B cell (primary cell): ENCODE results near the gene ARHGAP36. TPM values are rescaled to one million over a fixed set of nuclear protein-coding genes. Genes with fewer than 3 reads are reported as not detected.

Experiments used
- ATAC-seq: fragments of 200-7000 bp; cut with Tn5 transposase; one replicate; pipeline ENCODE4 v1.10.0; 2021; ENCODE audit warnings: low read depth, mild to moderate bottlenecking, moderate number of reproducible peaks, moderate library complexity
- CTCF ChIA-PET: fragments of 350-600 bp; sonication (Branson Sonifier 250); formaldehyde crosslinking; loops from one replicate; lab custom pipeline; 2021; ENCODE audit warnings: antibody characterized with exemption, inconsistent platforms; lab: Charles Lee
- POLR2A ChIA-PET: fragments of 350-600 bp; sonication (Branson Sonifier 250); formaldehyde crosslinking; loops from one replicate; lab custom pipeline; 2021; ENCODE audit warnings: antibody characterized with exemption; lab: Charles Lee
- DNase-seq: peaks from one replicate; pipeline ENCODE4 v3.0.0; 2013
- H2AFZ ChIP-seq: 2 replicates; pipeline ENCODE4 v1.6.1; 2012; ENCODE audit warnings: mild to moderate bottlenecking, low read depth, low read length; ENCODE audit not compliant: insufficient read depth, poor library complexity, severe bottlenecking
- H3K27ac ChIP-seq, 2 donors: 1 replicate in 1 of 2; 2 replicates in 1 of 2; pipeline ENCODE4 v1.5.1; 2012 to 2013; ENCODE audit warnings: low read length in 2 of 2, mild to moderate bottlenecking in 2 of 2, moderate library complexity in 1 of 2
- H3K27me3 ChIP-seq, 4 experiments: fragments of 200-600 bp in 1 of 4; sonication (generic) in 1 of 4; replicated peaks in 1 of 4; 1 replicate in 2 of 4; 2 replicates in 2 of 4; pipeline versions ENCODE4 v1.6.1 to v1.7.0; 2013 to 2016; ENCODE audit warnings: low read length in 3 of 4, mild to moderate bottlenecking in 2 of 4, mixed read lengths in 1 of 4, moderate library complexity in 1 of 4; ENCODE audit not compliant: insufficient read depth in 4 of 4, control insufficient read depth in 3 of 4; ENCODE audit errors: control extremely low read depth in 1 of 4
- H3K36me3 ChIP-seq, 2 experiments: replicated peaks in 1 of 2; 1 replicate in 1 of 2; 2 replicates in 1 of 2; pipeline versions ENCODE4 v1.6.1 to v1.7.1; 2013; ENCODE audit warnings: low read length in 1 of 2; ENCODE audit not compliant: insufficient read depth in 2 of 2, control insufficient read depth in 1 of 2; ENCODE audit errors: control extremely low read depth in 1 of 2, extremely low read depth in 1 of 2
- H3K4me1 ChIP-seq, 2 donors: fragments of 200-600 bp in 1 of 2; sonication (generic) in 1 of 2; 1 replicate in 1 of 2; 2 replicates in 1 of 2; pipeline versions ENCODE4 v1.5.1 to v1.6.1; 2013 to 2017; ENCODE audit warnings: low read length in 2 of 2; ENCODE audit not compliant: control insufficient read depth in 2 of 2, insufficient read depth in 2 of 2
- H3K4me2 ChIP-seq: replicated peaks from 2 replicates; pipeline ENCODE3; 2012; ENCODE audit warnings: mild to moderate bottlenecking, low read depth, low read length; ENCODE audit not compliant: poor library complexity, severe bottlenecking
- H3K4me3 ChIP-seq, 5 experiments: fragments of 200-600 bp in 1 of 5; sonication (generic) in 1 of 5; 1 replicate in 3 of 5; 2 replicates in 2 of 5; pipeline versions ENCODE4 v1.5.1 to v1.7.0; 2011 to 2016; ENCODE audit warnings: low read length in 4 of 5, mild to moderate bottlenecking in 4 of 5, low read depth in 2 of 5, control low read depth in 1 of 5, moderate library complexity in 1 of 5; ENCODE audit not compliant: insufficient read depth in 1 of 5; ENCODE audit errors: control extremely low read depth in 1 of 5, extremely low read depth in 1 of 5
- H3K79me2 ChIP-seq: fragments of 200-600 bp; sonication (generic); one replicate; pipeline ENCODE4 v1.6.0; 2016; ENCODE audit warnings: low read length; ENCODE audit not compliant: control insufficient read depth, insufficient read depth
- H3K9ac ChIP-seq: fragments of 200-600 bp; sonication (generic); 2 replicates; pipeline ENCODE4 v1.6.1; 2017; ENCODE audit warnings: mild to moderate bottlenecking, low read length, moderate library complexity
- H3K9me3 ChIP-seq, 3 donors: one replicate each; pipeline versions ENCODE4 v1.6.1 to v1.7.1; 2013; ENCODE audit warnings: low read length in 2 of 3; ENCODE audit not compliant: control insufficient read depth in 2 of 3, insufficient read depth in 1 of 3; ENCODE audit errors: control extremely low read depth in 1 of 3
- H4K20me1 ChIP-seq: 2 replicates; pipeline ENCODE4 v1.6.0; 2012; ENCODE audit warnings: mild to moderate bottlenecking, low read length; ENCODE audit not compliant: insufficient read depth, control insufficient read depth, poor library complexity, severe bottlenecking
- H3K27ac Mint-ChIP-seq: one replicate; pipeline ENCODE4 v1.8.0; 2021; ENCODE audit warnings: mixed read lengths
- H3K27me3 Mint-ChIP-seq: one replicate; pipeline ENCODE4 v1.8.0; 2021; ENCODE audit warnings: mixed read lengths
- H3K4me1 Mint-ChIP-seq: one replicate; pipeline ENCODE4 v1.8.0; 2021; ENCODE audit warnings: mixed read lengths
- H3K4me3 Mint-ChIP-seq: one replicate; pipeline ENCODE4 v1.8.0; 2021; ENCODE audit warnings: mixed read lengths
- H3K9me3 Mint-ChIP-seq: one replicate; pipeline ENCODE4 v1.8.0; 2022; ENCODE audit warnings: mixed read lengths; ENCODE audit not compliant: insufficient read depth
- EZH2 ChIP-seq: IDR thresholded peaks from 2 replicates; pipeline ENCODE4 v1.6.1; 2012; ENCODE audit warnings: borderline replicate concordance, low read depth, mild to moderate bottlenecking, moderate library complexity, low read length; ENCODE audit not compliant: insufficient read depth, poor library complexity, severe bottlenecking
- WGBS: methylation state at CpG from one replicate; pipeline ENCODE4 v1.1.5; 2013; ENCODE audit warnings: missing lambda C conversion rate; ENCODE audit not compliant: insufficient coverage; 5-methylcytosine and 5-hydroxymethylcytosine counted together
- intact Hi-C: fragments of 100-400 bp; cut with micrococcal nuclease; formaldehyde crosslinking; loops from one replicate; pipeline ENCODE4 v1.10.0; 2022
- polyA plus RNA-seq: library from polyadenylated mRNA; depleted of rRNA; stranded (reverse); fragments of >200 nt; gene quantifications from 2 replicates; pipeline ENCODE4 v1.2.3, GENCODE V29; 2012
- total RNA-seq, 2 donors: library from RNA; stranded (reverse); fragments of 120-200 nt in 1 of 2; gene quantifications; 1 replicate in 1 of 2; 2 replicates in 1 of 2; pipeline versions ENCODE4 v1.2.3 to v1.2.4, GENCODE V29; 2013 to 2022
- TF ChIP-seq, protein P1 (sequence below): fragments of 200-600 bp; IDR thresholded peaks from one replicate; pipeline ENCODE4 v1.8.0; 2022; ENCODE audit warnings: antibody characterized with exemption, mild to moderate bottlenecking

Gene ARHGAP36
- total and polyA plus RNA-seq, 2 donors (not counting 1 experiment from before 2014, with no cell fraction given) = not detected

DNA sequence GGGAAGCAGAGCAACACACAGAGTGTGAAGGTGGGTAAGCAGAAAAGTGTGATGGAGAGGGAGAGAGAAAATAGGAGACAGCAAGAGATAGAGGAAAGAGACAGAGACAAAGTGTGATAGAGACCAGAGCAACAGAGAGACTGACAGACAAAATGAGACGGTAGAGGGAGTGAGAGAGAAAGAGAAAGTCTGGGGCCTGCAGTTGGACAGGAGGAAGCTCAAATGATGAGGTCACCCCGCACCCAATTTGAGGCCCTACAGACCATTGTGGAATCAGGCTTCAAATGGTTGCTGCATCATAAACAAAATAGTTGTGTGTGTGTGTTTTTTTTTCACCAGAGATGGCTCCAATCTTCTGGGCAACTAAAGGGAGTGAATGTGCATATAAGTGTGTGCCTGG lies 48.0 kb upstream of the ARHGAP36 start:
- H3K4me3 Mint-ChIP-seq = no peak overlapping the region

DNA sequence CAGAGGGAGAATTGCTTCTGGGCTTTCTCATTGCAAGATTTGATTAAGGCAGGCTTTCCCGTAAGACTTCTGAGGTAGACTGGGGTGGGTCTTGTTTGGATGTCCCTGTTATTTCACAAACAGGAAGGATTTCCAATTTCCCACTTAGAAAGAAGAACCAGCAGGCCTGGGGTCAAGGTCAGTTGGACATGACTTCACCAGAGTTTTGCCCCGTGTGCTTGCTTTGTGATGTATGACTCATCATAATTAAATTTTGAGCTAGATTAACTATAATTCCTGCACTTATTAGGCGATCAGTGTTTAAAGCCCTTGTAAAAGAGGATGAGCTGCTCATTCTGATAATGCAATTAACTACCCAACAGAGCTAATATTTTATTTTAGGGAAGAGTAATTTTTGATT lies 32.8 kb upstream of the ARHGAP36 start:
- Histone ChIP-seq H3K4me2 (no peak overlapping the region), H3K27ac (no peak overlapping the region), H3K9ac (no peak overlapping the region), H3K27me3 (no peaks in the 10 kb centered on the region), H3K36me3 (no peaks in the 10 kb centered on the region), H3K79me2 (no peaks in the 10 kb centered on the region), H2AFZ (no peak overlapping the region), H4K20me1 (no peaks in the 10 kb centered on the region), H3K4me1 (no peaks in the 10 kb centered on the region), H3K9me3 (no peaks in the 10 kb centered on the region), H3K4me3 (no peak overlapping the region)
- H3K27ac Mint-ChIP-seq = no peak overlapping the region
- intact Hi-C loops = no loop called here
- H3K9me3 Mint-ChIP-seq = peaks cover 3% of the 10 kb centered on the region
- peaks cover 21% of the 10 kb centered on the region for H3K27me3 Mint-ChIP-seq
- no peaks in the 10 kb centered on the region for H3K4me1 Mint-ChIP-seq
- POLR2A ChIA-PET = no interaction called here
- ATAC-seq = no peak
- CTCF ChIA-PET = no interaction called here
- no CpG with 5 or more reads among the region's 3 CpGs for WGBS
- no peak for TF ChIP-seq EZH2
- TF ChIP-seq, protein P1, sequence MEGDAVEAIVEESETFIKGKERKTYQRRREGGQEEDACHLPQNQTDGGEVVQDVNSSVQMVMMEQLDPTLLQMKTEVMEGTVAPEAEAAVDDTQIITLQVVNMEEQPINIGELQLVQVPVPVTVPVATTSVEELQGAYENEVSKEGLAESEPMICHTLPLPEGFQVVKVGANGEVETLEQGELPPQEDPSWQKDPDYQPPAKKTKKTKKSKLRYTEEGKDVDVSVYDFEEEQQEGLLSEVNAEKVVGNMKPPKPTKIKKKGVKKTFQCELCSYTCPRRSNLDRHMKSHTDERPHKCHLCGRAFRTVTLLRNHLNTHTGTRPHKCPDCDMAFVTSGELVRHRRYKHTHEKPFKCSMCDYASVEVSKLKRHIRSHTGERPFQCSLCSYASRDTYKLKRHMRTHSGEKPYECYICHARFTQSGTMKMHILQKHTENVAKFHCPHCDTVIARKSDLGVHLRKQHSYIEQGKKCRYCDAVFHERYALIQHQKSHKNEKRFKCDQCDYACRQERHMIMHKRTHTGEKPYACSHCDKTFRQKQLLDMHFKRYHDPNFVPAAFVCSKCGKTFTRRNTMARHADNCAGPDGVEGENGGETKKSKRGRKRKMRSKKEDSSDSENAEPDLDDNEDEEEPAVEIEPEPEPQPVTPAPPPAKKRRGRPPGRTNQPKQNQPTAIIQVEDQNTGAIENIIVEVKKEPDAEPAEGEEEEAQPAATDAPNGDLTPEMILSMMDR = no peak
- no peak overlapping the region for H3K4me3 Mint-ChIP-seq
- no peak for DNase-seq

More for the DNA sequence above, 48.0 kb upstream of the ARHGAP36 start:
- H3K4me1 ChIP-seq = no peaks in the 10 kb centered on the region
- TF ChIP-seq, protein P1 = no peak
- TF ChIP-seq EZH2 = no peak
- intact Hi-C loops = no loop called here
- ChIA-PET POLR2A (no interaction called here), CTCF (no interaction called here)
- no peaks in the 10 kb centered on the region for H3K79me2 ChIP-seq
- no peak for ATAC-seq
- no peaks in the 10 kb centered on the region for H4K20me1 ChIP-seq
- H2AFZ ChIP-seq = no peak overlapping the region
- no peaks in the 10 kb centered on the region for H3K9me3 Mint-ChIP-seq
- no peaks in the 10 kb centered on the region for H3K4me1 Mint-ChIP-seq
- no peak for DNase-seq
- WGBS = 83% methylated on average over 1 of the region's 2 CpGs
- no peaks in the 10 kb centered on the region for H3K27me3 ChIP-seq
- H3K9ac ChIP-seq = no peak overlapping the region
- no peak overlapping the region for H3K27ac ChIP-seq
- H3K27ac Mint-ChIP-seq = no peak overlapping the region
- H3K9me3 ChIP-seq = no peaks in the 10 kb centered on the region
- no peak overlapping the region for H3K4me3 ChIP-seq
- no peak overlapping the region for H3K4me2 ChIP-seq
- H3K27me3 Mint-ChIP-seq = peaks cover 9% of the 10 kb centered on the region
- no peaks in the 10 kb centered on the region for H3K36me3 ChIP-seq
